GM23338 (cell line): Measurements from ENCODE around the gene DFFB. TPM values are rescaled to one million over a fixed set of nuclear protein-coding genes. Genes with fewer than 3 reads are reported as not detected.

Experiments used
- ATAC-seq: fragments of 200-7000 bp; cut with Tn5 transposase; 3 replicates; pipeline ENCODE4 v1.9.1; 2020
- DNase-seq: peaks from one replicate; pipeline ENCODE4 v3.0.0-alpha.2; 2015; ENCODE audit warnings: low spot score
- H2AFZ ChIP-seq: fragments of 200-600 bp; sonication (generic); 2 replicates; pipeline ENCODE4 v1.8.0; 2016; ENCODE audit warnings: antibody characterized with exemption, mild to moderate bottlenecking, moderate library complexity
- H3F3A ChIP-seq: fragments of 200-600 bp; sonication (generic); replicated peaks from 2 replicates; pipeline ENCODE4 v1.8.0; 2017; ENCODE audit warnings: antibody characterized with exemption, mixed run types, low read depth
- H3K27ac ChIP-seq: fragments of 200-600 bp; sonication (generic); 2 replicates; pipeline ENCODE4 v1.6.1; 2016; ENCODE audit warnings: low read depth
- H3K27me3 ChIP-seq: fragments of 200-600 bp; sonication (generic); 2 replicates; pipeline ENCODE4 v1.8.0; 2016; ENCODE audit warnings: mild to moderate bottlenecking, mixed run types, moderate library complexity; ENCODE audit not compliant: insufficient read depth
- H3K36me3 ChIP-seq: fragments of 200-600 bp; sonication (generic); 2 replicates; pipeline ENCODE4 v1.8.0; 2016; ENCODE audit warnings: mild to moderate bottlenecking; ENCODE audit not compliant: insufficient read depth
- H3K4me1 ChIP-seq: fragments of 200-600 bp; sonication (generic); 2 replicates; pipeline ENCODE4 v1.8.0; 2016; ENCODE audit warnings: mild to moderate bottlenecking, moderate library complexity; ENCODE audit not compliant: insufficient read depth
- H3K4me2 ChIP-seq: fragments of 200-600 bp; sonication (generic); 2 replicates; pipeline ENCODE4 v1.7.1; 2017; ENCODE audit warnings: mixed run types
- H3K4me3 ChIP-seq: fragments of 200-600 bp; sonication (generic); 2 replicates; pipeline ENCODE4 v1.6.1; 2016; ENCODE audit warnings: mixed run types
- H3K79me2 ChIP-seq: fragments of 200-600 bp; sonication (generic); replicated peaks from 2 replicates; pipeline ENCODE4 v1.8.0; 2017; ENCODE audit warnings: mild to moderate bottlenecking; ENCODE audit not compliant: insufficient read depth
- H3K9me2 ChIP-seq: fragments of 200-600 bp; sonication (generic); 2 replicates; pipeline ENCODE4 v1.8.0; 2017; ENCODE audit not compliant: insufficient read depth
- H4K20me1 ChIP-seq: fragments of 200-600 bp; sonication (generic); replicated peaks from 2 replicates; pipeline ENCODE4 v1.8.0; 2017; ENCODE audit warnings: mild to moderate bottlenecking; ENCODE audit not compliant: insufficient read depth
- H3K27ac Mint-ChIP-seq: 2 replicates; pipeline ENCODE4 v1.8.0; 2020; ENCODE audit warnings: inconsistent platforms, mild to moderate bottlenecking, moderate library complexity, mixed read lengths
- H3K27me3 Mint-ChIP-seq: 3 replicates; pipeline ENCODE4 v1.8.0; 2022; ENCODE audit warnings: low read depth, mild to moderate bottlenecking, moderate library complexity, mixed read lengths, inconsistent platforms; ENCODE audit not compliant: insufficient read depth, poor library complexity
- H3K36me3 Mint-ChIP-seq: 3 replicates; pipeline ENCODE4 v1.8.0; 2021; ENCODE audit warnings: low read depth, mild to moderate bottlenecking, inconsistent platforms, moderate library complexity, mixed read lengths
- H3K4me1 Mint-ChIP-seq: 3 replicates; pipeline ENCODE4 v1.8.0; 2020; ENCODE audit warnings: mild to moderate bottlenecking, inconsistent platforms, mixed read lengths
- H3K4me3 Mint-ChIP-seq: 3 replicates; pipeline ENCODE4 v1.8.0; 2021; ENCODE audit warnings: moderate library complexity, mild to moderate bottlenecking, inconsistent platforms, mixed read lengths
- H3K9me3 Mint-ChIP-seq: 3 replicates; pipeline ENCODE4 v1.8.0; 2020; ENCODE audit warnings: moderate library complexity, mild to moderate bottlenecking, inconsistent platforms, mixed read lengths
- CREB1 ChIP-seq: fragments of 250-450 bp; sonication (Bioruptor Pico); IDR thresholded peaks from 2 replicates; pipeline ENCODE4 v1.5.0; 2020; ENCODE audit warnings: low read depth, mild to moderate bottlenecking, moderate library complexity
- ETS1 ChIP-seq: IDR thresholded peaks from 2 replicates; pipeline ENCODE4 v1.6.1; 2016; ENCODE audit warnings: antibody characterized with exemption
- EZH2 ChIP-seq: fragments of 200-600 bp; sonication (generic); IDR thresholded peaks from one replicate; pipeline ENCODE4 v1.8.0; 2017; ENCODE audit warnings: antibody characterized with exemption, mild to moderate bottlenecking, low read depth; ENCODE audit not compliant: unreplicated experiment
- EZH2phosphoT487 ChIP-seq: fragments of 200-600 bp; sonication (generic); IDR thresholded peaks from one replicate; pipeline ENCODE4 v1.8.1; 2018; ENCODE audit warnings: antibody characterized with exemption; ENCODE audit not compliant: unreplicated experiment
- JUNB ChIP-seq: IDR thresholded peaks from one replicate; pipeline ENCODE4 v1.6.1; 2016; ENCODE audit warnings: antibody characterized with exemption; ENCODE audit not compliant: unreplicated experiment
- NANOG ChIP-seq: IDR thresholded peaks from 2 replicates; pipeline ENCODE4 v1.6.1; 2016; ENCODE audit warnings: antibody characterized with exemption, borderline replicate concordance
- POLR2AphosphoS5 ChIP-seq: IDR thresholded peaks from 2 replicates; pipeline ENCODE4 v1.6.1; 2016; ENCODE audit warnings: antibody characterized with exemption, low read depth
- REST ChIP-seq: IDR thresholded peaks from one replicate; pipeline ENCODE4 v1.6.1; 2018; ENCODE audit warnings: antibody characterized with exemption; ENCODE audit not compliant: unreplicated experiment
- STAT1 ChIP-seq: IDR thresholded peaks from one replicate; pipeline ENCODE4 v1.6.1; 2016; ENCODE audit warnings: antibody characterized with exemption; ENCODE audit not compliant: unreplicated experiment
- ZNF114 ChIP-seq: fragments of 250-450 bp; sonication (Bioruptor Pico); IDR thresholded peaks from 2 replicates; pipeline ENCODE4 v1.5.0; 2020; ENCODE audit warnings: mild to moderate bottlenecking, moderate library complexity
- ZNF331 ChIP-seq: fragments of 250-450 bp; sonication (Bioruptor Pico); IDR thresholded peaks from 2 replicates; pipeline ENCODE4 v1.5.0; 2020; ENCODE audit warnings: low read depth, mild to moderate bottlenecking, moderate library complexity
- ZNF462 ChIP-seq: fragments of 250-450 bp; sonication (Bioruptor Pico); IDR thresholded peaks from 2 replicates; pipeline ENCODE4 v1.5.0; 2020; ENCODE audit warnings: mild to moderate bottlenecking, moderate library complexity
- polyA plus RNA-seq: library from polyadenylated mRNA; unstranded; fragments of >200 nt; fragmentation: Nextera tagmentation; extraction: Ambion mirVana; gene quantifications from 2 replicates; pipeline ENCODE4 v1.2.1, GENCODE V29; 2016
- total RNA-seq: library from RNA; depleted of rRNA; stranded (reverse); fragments of >200 nt; shearing (Covaris generic); gene quantifications from 2 replicates; pipeline ENCODE4 v1.2.3, GENCODE V29; 2014
- TF ChIP-seq, protein P1 (sequence below), 2 experiments: fragments of 200-600 bp in 1 of 2; sonication (generic) in 1 of 2; conservative IDR thresholded peaks; 2 replicates each; pipeline versions ENCODE4 v1.5.1 to v1.6.1; 2016 to 2017; ENCODE audit warnings: antibody characterized with exemption in 2 of 2, low read depth in 2 of 2, mild to moderate bottlenecking in 2 of 2, moderate library complexity in 1 of 2

DFFB gene
- total and polyA plus RNA-seq, 2 experiments from 2014 or later = 6.5 to 18.1 TPM

DNA sequence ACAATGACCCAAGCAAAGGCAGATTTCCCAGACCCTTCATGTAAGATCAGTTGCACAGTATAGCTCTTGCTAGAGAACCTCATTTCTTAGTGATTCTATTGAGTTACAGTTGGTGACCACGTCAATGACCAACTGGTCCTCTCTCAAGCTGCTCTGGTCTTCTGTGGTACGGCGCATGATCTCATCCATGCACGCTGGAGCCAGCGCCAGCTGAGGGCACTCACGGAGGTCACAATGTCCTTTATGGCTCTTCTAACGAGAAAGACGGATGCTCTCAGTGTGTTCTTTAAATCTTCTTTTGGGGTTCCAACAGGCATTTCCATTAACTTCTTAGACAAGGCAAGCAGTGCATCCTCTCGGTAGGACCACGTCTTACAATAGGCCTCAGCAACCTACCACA, 22.6 kb upstream of the DFFB start:
- DNase-seq = no peak
- Mint-ChIP-seq H3K36me3 (peaks cover 57% of the 10 kb centered on the region), H3K9me3 (peaks cover 7% of the 10 kb centered on the region; the same call in 2 of the 3 replicates), H3K27me3 (no peaks in the 10 kb centered on the region), H3K27ac (no peak overlapping the region), H3K4me3 (no peak overlapping the region), H3K4me1 (no peaks in the 10 kb centered on the region)
- Histone ChIP-seq H3K4me2 (no peak overlapping the region), H4K20me1 (no peaks in the 10 kb centered on the region; the same call in 1 of the 2 replicates), H3K79me2 (no peaks in the 10 kb centered on the region), H3K4me3 (no peak overlapping the region), H3K27me3 (no peaks in the 10 kb centered on the region), H3K4me1 (no peaks in the 10 kb centered on the region), H3K9me2 (no peaks in the 10 kb centered on the region), H3K27ac (no peak overlapping the region), H3K36me3 (no peaks in the 10 kb centered on the region; the same call in 1 of the 2 replicates), H3F3A (no peaks in the 10 kb centered on the region), H2AFZ (no peak overlapping the region)
- no peak for ATAC-seq
- no peak for TF ChIP-seq NANOG
- no peak for TF ChIP-seq REST
- TF ChIP-seq ZNF462 (CRISPR knock-in tag) = no peak
- TF ChIP-seq JUNB = no peak
- no peak for TF ChIP-seq CREB1 (CRISPR knock-in tag)
- no peak for TF ChIP-seq EZH2phosphoT487
- TF ChIP-seq ZNF114 (CRISPR knock-in tag) = no peak
- TF ChIP-seq POLR2AphosphoS5 = no peak
- no peak for TF ChIP-seq STAT1
- TF ChIP-seq, protein P1, sequence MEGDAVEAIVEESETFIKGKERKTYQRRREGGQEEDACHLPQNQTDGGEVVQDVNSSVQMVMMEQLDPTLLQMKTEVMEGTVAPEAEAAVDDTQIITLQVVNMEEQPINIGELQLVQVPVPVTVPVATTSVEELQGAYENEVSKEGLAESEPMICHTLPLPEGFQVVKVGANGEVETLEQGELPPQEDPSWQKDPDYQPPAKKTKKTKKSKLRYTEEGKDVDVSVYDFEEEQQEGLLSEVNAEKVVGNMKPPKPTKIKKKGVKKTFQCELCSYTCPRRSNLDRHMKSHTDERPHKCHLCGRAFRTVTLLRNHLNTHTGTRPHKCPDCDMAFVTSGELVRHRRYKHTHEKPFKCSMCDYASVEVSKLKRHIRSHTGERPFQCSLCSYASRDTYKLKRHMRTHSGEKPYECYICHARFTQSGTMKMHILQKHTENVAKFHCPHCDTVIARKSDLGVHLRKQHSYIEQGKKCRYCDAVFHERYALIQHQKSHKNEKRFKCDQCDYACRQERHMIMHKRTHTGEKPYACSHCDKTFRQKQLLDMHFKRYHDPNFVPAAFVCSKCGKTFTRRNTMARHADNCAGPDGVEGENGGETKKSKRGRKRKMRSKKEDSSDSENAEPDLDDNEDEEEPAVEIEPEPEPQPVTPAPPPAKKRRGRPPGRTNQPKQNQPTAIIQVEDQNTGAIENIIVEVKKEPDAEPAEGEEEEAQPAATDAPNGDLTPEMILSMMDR (conservative IDR thresholded peaks at IDR 0.05; ENCODE audit: low read depth in 2 of 2) = no peak
- no peak for TF ChIP-seq ETS1
- no peak for TF ChIP-seq ZNF331 (CRISPR knock-in tag)
- no peak for TF ChIP-seq EZH2
